H1 (cell line): ENCODE measurements around the gene SGK1. TPM values are rescaled to one million over a fixed set of nuclear protein-coding genes. Genes with fewer than 3 reads are reported as not detected.

Experiments used
- CTCF ChIA-PET: fragments of 300-600 bp; sonication (Branson Sonifier 250); formaldehyde crosslinking; loops from one replicate; lab custom pipeline; 2021; ENCODE audit not compliant: partially characterized antibody; lab: Charles Lee
- POLR2A ChIA-PET: fragments of 300-600 bp; sonication (Branson Sonifier 250); formaldehyde crosslinking; loops from one replicate; lab custom pipeline; 2021; ENCODE audit warnings: inconsistent platforms; ENCODE audit not compliant: partially characterized antibody; lab: Charles Lee
- DNase-seq, 2 experiments: peaks; one replicate each; pipeline versions ENCODE4 v3.0.0 to v3.0.0-alpha.2; 2010 to 2022; ENCODE audit warnings: low spot score in 2 of 2, low read depth in 1 of 2, mixed read lengths in 1 of 2
- FAIRE-seq: peaks from 2 replicates; lab custom pipeline; 2011; peaks lifted over from hg19 to GRCh38; lab: Jason Lieb, UNC
- H2AFZ ChIP-seq: 2 replicates; pipeline ENCODE4 v1.8.1; 2012; ENCODE audit warnings: low read length, inconsistent platforms
- H2AK5ac ChIP-seq: 2 replicates; pipeline ENCODE4 v1.6.1; 2013; ENCODE audit warnings: low read depth, low read length
- H2BK120ac ChIP-seq: replicated peaks from 2 replicates; pipeline ENCODE3; 2013; ENCODE audit warnings: low read depth, low read length, inconsistent platforms
- H2BK12ac ChIP-seq: 2 replicates; pipeline ENCODE4 v1.6.1; 2013; ENCODE audit warnings: low read depth, low read length
- H2BK15ac ChIP-seq: 2 replicates; pipeline ENCODE4 v1.6.1; 2013; ENCODE audit warnings: low read length
- H2BK20ac ChIP-seq: 2 replicates; pipeline ENCODE4 v1.6.1; 2013; ENCODE audit warnings: low read length
- H2BK5ac ChIP-seq: 2 replicates; pipeline ENCODE4 v1.6.1; 2013; ENCODE audit warnings: low read depth, low read length
- H3K14ac ChIP-seq: 2 replicates; pipeline ENCODE4 v1.6.1; 2013; ENCODE audit warnings: inconsistent platforms; ENCODE audit not compliant: insufficient read length
- H3K18ac ChIP-seq: 2 replicates; pipeline ENCODE4 v1.6.1; 2013; ENCODE audit warnings: low read length; ENCODE audit errors: extremely low read depth
- H3K23ac ChIP-seq: 2 replicates; pipeline ENCODE4 v1.6.1; 2013; ENCODE audit warnings: inconsistent platforms; ENCODE audit not compliant: insufficient read length
- H3K23me2 ChIP-seq: 2 replicates; pipeline ENCODE4 v1.6.1; 2013; ENCODE audit warnings: low read depth, low read length
- H3K27ac ChIP-seq: 2 replicates; pipeline ENCODE4 v1.6.1; 2011; ENCODE audit warnings: low read depth, low read length, inconsistent platforms
- H3K27me3 ChIP-seq, 4 experiments: replicated peaks in 1 of 4; 1 replicate in 1 of 4; 2 replicates in 3 of 4; pipeline versions ENCODE4 v1.6.1 to v1.8.1; 2011 to 2013; ENCODE audit warnings: low read length in 3 of 4, mild to moderate bottlenecking in 3 of 4, inconsistent platforms in 2 of 4, mixed read lengths in 2 of 4, moderate library complexity in 1 of 4; ENCODE audit not compliant: control insufficient read depth in 3 of 4, insufficient read depth in 3 of 4; ENCODE audit errors: extremely low read depth in 1 of 4
- H3K36me3 ChIP-seq, 4 experiments: 2 replicates each; pipeline versions ENCODE4 v1.6.1 to v1.8.1; 2011 to 2013; ENCODE audit warnings: mild to moderate bottlenecking in 4 of 4, low read length in 3 of 4, moderate library complexity in 2 of 4, control low read depth in 1 of 4, inconsistent platforms in 1 of 4; ENCODE audit not compliant: insufficient read depth in 4 of 4, control insufficient read depth in 2 of 4
- H3K4ac ChIP-seq: replicated peaks from 2 replicates; pipeline ENCODE3; 2013; ENCODE audit warnings: low read length, low read depth, mixed read lengths, inconsistent platforms; ENCODE audit not compliant: insufficient read length
- H3K4me1 ChIP-seq, 4 experiments: replicated peaks in 1 of 4; 1 replicate in 1 of 4; 2 replicates in 3 of 4; pipeline versions ENCODE4 v1.6.1 to v1.8.1; 2011 to 2013; ENCODE audit warnings: low read length in 3 of 4, inconsistent platforms in 2 of 4, mixed read lengths in 1 of 4; ENCODE audit not compliant: insufficient read depth in 4 of 4, control insufficient read depth in 3 of 4
- H3K4me2 ChIP-seq, 2 experiments: 2 replicates each; pipeline versions ENCODE4 v1.6.1 to v1.8.1; 2011 to 2013; ENCODE audit warnings: low read depth in 2 of 2, low read length in 2 of 2, control low read depth in 1 of 2, inconsistent platforms in 1 of 2, mild to moderate bottlenecking in 1 of 2; ENCODE audit not compliant: insufficient read depth in 1 of 2
- H3K4me3 ChIP-seq, 4 experiments: fragments of 200-600, 300-600 bp in 1 of 4; sonication (generic), shearing (Covaris generic), sonication (Bioruptor Twin) in 1 of 4; 2 replicates each; pipeline versions ENCODE4 v1.5.1 to v1.8.1; 2011 to 2016; ENCODE audit warnings: low read length in 4 of 4, low read depth in 3 of 4, control low read depth in 2 of 4, inconsistent platforms in 2 of 4, mild to moderate bottlenecking in 2 of 4, mixed read lengths in 1 of 4, moderate library complexity in 1 of 4; ENCODE audit not compliant: insufficient read depth in 2 of 4; ENCODE audit errors: extremely low read depth in 1 of 4
- H3K56ac ChIP-seq: replicated peaks from 2 replicates; pipeline ENCODE3; 2013; ENCODE audit warnings: low read depth, mild to moderate bottlenecking, mixed read lengths, low read length, inconsistent platforms; ENCODE audit not compliant: insufficient read length
- H3K79me1 ChIP-seq: 2 replicates; pipeline ENCODE4 v1.6.1; 2013; ENCODE audit warnings: low read depth, low read length, control low read depth
- H3K79me2 ChIP-seq, 2 experiments: 2 replicates each; pipeline versions ENCODE4 v1.6.1 to v1.8.1; 2012 to 2013; ENCODE audit warnings: low read length in 2 of 2, mild to moderate bottlenecking in 2 of 2, inconsistent platforms in 1 of 2; ENCODE audit not compliant: insufficient read depth in 2 of 2, control insufficient read depth in 1 of 2
- H3K9ac ChIP-seq, 4 experiments: replicated peaks in 1 of 4; 1 replicate in 1 of 4; 2 replicates in 3 of 4; pipeline versions ENCODE4 v1.6.1 to v1.8.1; 2011 to 2013; ENCODE audit warnings: low read depth in 3 of 4, low read length in 3 of 4, control low read depth in 2 of 4, mild to moderate bottlenecking in 2 of 4, moderate library complexity in 2 of 4, inconsistent platforms in 1 of 4; ENCODE audit errors: extremely low read depth in 1 of 4
- H3K9me3 ChIP-seq, 2 experiments: 2 replicates each; pipeline versions ENCODE4 v1.6.1 to v1.8.1; 2012 to 2013; ENCODE audit warnings: mild to moderate bottlenecking in 2 of 2, moderate library complexity in 2 of 2, control low read depth in 1 of 2, inconsistent platforms in 1 of 2, low read depth in 1 of 2, low read length in 1 of 2, mixed read lengths in 1 of 2; ENCODE audit not compliant: insufficient read depth in 2 of 2
- H4K20me1 ChIP-seq, 2 experiments: replicated peaks in 1 of 2; 2 replicates each; pipeline versions ENCODE3 to v1.8.1; 2011 to 2013; ENCODE audit warnings: inconsistent platforms in 2 of 2, low read length in 2 of 2, mild to moderate bottlenecking in 1 of 2; ENCODE audit not compliant: insufficient read depth in 2 of 2, control insufficient read depth in 1 of 2
- H4K5ac ChIP-seq: 2 replicates; pipeline ENCODE4 v1.6.1; 2013; ENCODE audit warnings: low read length, low read depth, mixed read lengths, inconsistent platforms; ENCODE audit not compliant: insufficient read length
- H4K8ac ChIP-seq: 2 replicates; pipeline ENCODE4 v1.8.0; 2013; ENCODE audit warnings: mild to moderate bottlenecking, moderate library complexity, low read length, inconsistent platforms; ENCODE audit not compliant: insufficient read depth; ENCODE audit errors: extremely low read depth
- H4K91ac ChIP-seq: replicated peaks from 2 replicates; pipeline ENCODE3; 2013; ENCODE audit warnings: low read length, mixed read lengths, inconsistent platforms; ENCODE audit not compliant: insufficient read length
- GABPA ChIP-seq: IDR thresholded peaks from 2 replicates; pipeline ENCODE4 v1.6.1; 2011; ENCODE audit warnings: mild to moderate bottlenecking, low read length, moderate library complexity, borderline replicate concordance; ENCODE audit not compliant: insufficient read depth
- TEAD4 ChIP-seq: IDR thresholded peaks from 2 replicates; pipeline ENCODE4 v1.6.1; 2012; ENCODE audit warnings: low read depth, low read length, inconsistent platforms, mixed read lengths
- WGBS, 2 experiments: shearing (Covaris generic) in 1 of 2; methylation state at CpG; one replicate each; pipeline versions ENCODE4 v1.1.6 to v1.1.7; 2013 to 2015; ENCODE audit warnings: low lambda C conversion rate in 2 of 2, mixed read lengths in 2 of 2, inconsistent platforms in 1 of 2, low coverage in 1 of 2, missing lambda C conversion rate in 1 of 2; ENCODE audit not compliant: insufficient replicate concordance in 2 of 2, insufficient coverage in 1 of 2, insufficient read length in 1 of 2; ENCODE audit errors: extremely low coverage in 1 of 2, missing lambda C conversion rate in 1 of 2; 5-methylcytosine and 5-hydroxymethylcytosine counted together
- polyA plus RNA-seq, 7 experiments: library from polyadenylated mRNA; depleted of rRNA in 3 of 7; stranded (reverse) in 5 of 7; unstranded in 2 of 7; fragments of >200 nt in 5 of 7; fragments of 200-250 nt in 2 of 7; gene quantifications; 1 replicate in 5 of 7; 2 replicates in 1 of 7; 4 replicates in 1 of 7; pipeline versions ENCODE4 v1.2.1 to v1.2.3, GENCODE V29; 2011 to 2013; ENCODE audit warnings: missing spikeins in 2 of 7, mixed read lengths in 2 of 7
- total RNA-seq: library from RNA; stranded (reverse); fragmentation: NEBNext Ultra II Directional; extraction: Animal tissue kit (Norgen Biotek cat#: 25700); gene quantifications from 2 replicates; pipeline ENCODE4 v1.2.1, GENCODE V29; 2021

The SGK1 gene
- total and polyA plus RNA-seq, 2 of the 8 experiments (the other 6 are each of a cell fraction or from before 2014, with no cell fraction given) = 14.5 to 18.4 TPM

GRCh38 chr6:134278000-134278399 lies 39.9 kb downstream of the SGK1 start:
- H3K23ac ChIP-seq = no peak overlapping the region
- H3K4me1 ChIP-seq = 0 out of 7 replicates have a peak, but pooled peaks cover 0 to 2% (median under 1%) of the 10 kb centered on the region in 4 experiments
- H3K18ac ChIP-seq = no peak overlapping the region
- no peak overlapping the region for H3K27ac ChIP-seq
- H3K9ac ChIP-seq = no peak overlapping the region
- H3K23me2 ChIP-seq = no peaks in the 10 kb centered on the region
- no peak overlapping the region for H3K14ac ChIP-seq
- DNase-seq (no peak), FAIRE-seq (no peak)
- H2AK5ac ChIP-seq = no peak overlapping the region
- H3K4ac ChIP-seq = no peak overlapping the region
- TF ChIP-seq TEAD4 (peak; percentile 36; the same call in 1 of the 2 replicates), GABPA (no peak)
- no peak overlapping the region for H2AFZ ChIP-seq
- H2BK15ac ChIP-seq = no peak overlapping the region
- no peak overlapping the region for H4K8ac ChIP-seq
- H2BK120ac ChIP-seq = no peak overlapping the region
- no peak overlapping the region for H3K4me2 ChIP-seq
- WGBS, 2 experiments = 91% methylated on average over 6 of the region's 6 CpGs; no CpG with 5 or more reads in 1 of the 2 experiments
- no peak overlapping the region for H2BK20ac ChIP-seq
- H3K9me3 ChIP-seq = no peaks in the 10 kb centered on the region
- no peak overlapping the region for H4K91ac ChIP-seq
- no peaks in the 10 kb centered on the region for H3K79me1 ChIP-seq
- no peak overlapping the region for H2BK12ac ChIP-seq
- no peak overlapping the region for H3K56ac ChIP-seq
- H4K5ac ChIP-seq = no peak overlapping the region
- no peak overlapping the region for H2BK5ac ChIP-seq
- no peak overlapping the region for H3K4me3 ChIP-seq
- no peaks in the 10 kb centered on the region for H4K20me1 ChIP-seq
- POLR2A ChIA-PET = interaction anchor here (0.7 to 1.3 kb wide), 2 partner anchors 10 to 314 kb away, joined by 3 to 4 read pairs; no protein-coding TSS in a partner anchor
- CTCF ChIA-PET = interaction anchor here (1.1 kb wide), 2 partner anchors 12 to 16 kb away, joined by 4 to 5 read pairs; no protein-coding TSS in a partner anchor
- H3K79me2 ChIP-seq = no peaks in the 10 kb centered on the region
- no peaks in the 10 kb centered on the region for H3K36me3 ChIP-seq
- H3K27me3 ChIP-seq = no peaks in the 10 kb centered on the region
